HL-60 (cell line): ENCODE measurements around the gene AP2A2.

ENCODE experiments used
- CTCF ChIP-seq: IDR thresholded peaks from one replicate; pipeline ENCODE4 v1.5.1; 2011; ENCODE audit warnings: low read length, control low read depth, inconsistent platforms; ENCODE audit not compliant: insufficient read depth
- GABPA ChIP-seq: IDR thresholded peaks from 2 replicates; pipeline ENCODE4 v1.6.1; 2012; ENCODE audit warnings: low read depth
- POLR2AphosphoS5 ChIP-seq: IDR thresholded peaks from 2 replicates; pipeline ENCODE4 v1.6.1; 2012; ENCODE audit warnings: low read depth
- SPI1 ChIP-seq: IDR thresholded peaks from 2 replicates; pipeline ENCODE4 v1.6.1; 2012; ENCODE audit warnings: low read depth, mild to moderate bottlenecking, borderline replicate concordance
- TF ChIP-seq, protein P1 (sequence below): IDR thresholded peaks from 2 replicates; pipeline ENCODE4 v1.6.1; 2012; ENCODE audit warnings: low read depth; ENCODE audit not compliant: insufficient replicate concordance

DNA sequence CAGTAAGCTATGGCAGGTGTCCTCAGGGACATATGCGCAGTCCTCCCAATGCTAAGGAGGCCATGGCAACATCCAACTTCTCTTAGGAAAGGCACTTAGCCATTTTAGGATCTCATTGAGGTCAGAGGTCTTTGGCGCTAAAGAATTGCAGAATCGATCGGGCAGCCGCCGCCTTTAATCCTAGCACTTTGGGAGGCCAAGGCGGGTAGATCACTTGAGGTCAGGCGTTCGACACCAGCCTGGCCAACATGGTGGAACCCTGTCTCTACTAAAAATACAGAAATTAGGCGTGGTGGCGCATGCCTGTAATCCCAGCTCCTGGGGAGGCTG lies 13.8 kb upstream of the AP2A2 start:
- TF ChIP-seq CTCF, result no peak
- TF ChIP-seq POLR2AphosphoS5, result no peak
- TF ChIP-seq, protein P1, sequence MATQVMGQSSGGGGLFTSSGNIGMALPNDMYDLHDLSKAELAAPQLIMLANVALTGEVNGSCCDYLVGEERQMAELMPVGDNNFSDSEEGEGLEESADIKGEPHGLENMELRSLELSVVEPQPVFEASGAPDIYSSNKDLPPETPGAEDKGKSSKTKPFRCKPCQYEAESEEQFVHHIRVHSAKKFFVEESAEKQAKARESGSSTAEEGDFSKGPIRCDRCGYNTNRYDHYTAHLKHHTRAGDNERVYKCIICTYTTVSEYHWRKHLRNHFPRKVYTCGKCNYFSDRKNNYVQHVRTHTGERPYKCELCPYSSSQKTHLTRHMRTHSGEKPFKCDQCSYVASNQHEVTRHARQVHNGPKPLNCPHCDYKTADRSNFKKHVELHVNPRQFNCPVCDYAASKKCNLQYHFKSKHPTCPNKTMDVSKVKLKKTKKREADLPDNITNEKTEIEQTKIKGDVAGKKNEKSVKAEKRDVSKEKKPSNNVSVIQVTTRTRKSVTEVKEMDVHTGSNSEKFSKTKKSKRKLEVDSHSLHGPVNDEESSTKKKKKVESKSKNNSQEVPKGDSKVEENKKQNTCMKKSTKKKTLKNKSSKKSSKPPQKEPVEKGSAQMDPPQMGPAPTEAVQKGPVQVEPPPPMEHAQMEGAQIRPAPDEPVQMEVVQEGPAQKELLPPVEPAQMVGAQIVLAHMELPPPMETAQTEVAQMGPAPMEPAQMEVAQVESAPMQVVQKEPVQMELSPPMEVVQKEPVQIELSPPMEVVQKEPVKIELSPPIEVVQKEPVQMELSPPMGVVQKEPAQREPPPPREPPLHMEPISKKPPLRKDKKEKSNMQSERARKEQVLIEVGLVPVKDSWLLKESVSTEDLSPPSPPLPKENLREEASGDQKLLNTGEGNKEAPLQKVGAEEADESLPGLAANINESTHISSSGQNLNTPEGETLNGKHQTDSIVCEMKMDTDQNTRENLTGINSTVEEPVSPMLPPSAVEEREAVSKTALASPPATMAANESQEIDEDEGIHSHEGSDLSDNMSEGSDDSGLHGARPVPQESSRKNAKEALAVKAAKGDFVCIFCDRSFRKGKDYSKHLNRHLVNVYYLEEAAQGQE, result no peak
- TF ChIP-seq SPI1, result no peak
- no peak for TF ChIP-seq GABPA
